GM12891 (cell line): ENCODE results near the gene TRPV6.

Experiments
- PAX5 ChIP-seq: IDR thresholded peaks from 2 replicates; pipeline ENCODE4 v1.6.1; 2011; ENCODE audit warnings: low read length, moderate library complexity, mild to moderate bottlenecking; ENCODE audit not compliant: insufficient read depth, severe bottlenecking
- POLR2A ChIP-seq: IDR thresholded peaks from 2 replicates; pipeline ENCODE4 v1.6.1; 2011; ENCODE audit warnings: low read depth, low read length, control low read depth
- POLR2AphosphoS5 ChIP-seq: IDR thresholded peaks from 2 replicates; pipeline ENCODE4 v1.6.1; 2011; ENCODE audit warnings: low read depth, low read length, control low read depth
- POU2F2 ChIP-seq: IDR thresholded peaks from 2 replicates; pipeline ENCODE4 v1.6.1; 2011; ENCODE audit warnings: low read depth, mild to moderate bottlenecking, control low read depth, low read length, moderate library complexity
- SPI1 ChIP-seq: IDR thresholded peaks from 2 replicates; pipeline ENCODE4 v1.6.1; 2011; ENCODE audit warnings: low read depth, low read length, control low read depth
- TAF1 ChIP-seq: IDR thresholded peaks from 2 replicates; pipeline ENCODE4 v1.6.1; 2011; ENCODE audit warnings: low read depth, low read length, control low read depth

DNA sequence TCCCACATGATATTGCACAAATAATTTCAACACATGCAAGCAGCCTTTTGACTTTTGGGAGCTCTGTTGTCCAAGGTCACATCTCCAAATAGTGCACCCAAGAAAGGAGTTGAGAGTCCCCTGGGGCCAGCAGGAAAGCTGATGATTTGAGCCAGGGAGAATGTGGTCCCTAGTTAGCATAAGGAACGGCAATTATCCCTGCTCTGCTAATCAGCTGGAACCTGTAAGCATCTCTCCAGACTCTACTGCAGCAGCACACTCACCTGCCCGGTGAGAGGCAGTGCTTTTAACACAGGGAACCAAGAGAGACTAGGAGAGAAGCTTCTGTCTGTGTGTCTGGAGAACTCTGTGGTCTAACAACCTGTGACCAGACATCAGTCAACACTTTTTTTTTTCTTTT is 31.0 kb upstream of the TRPV6 start:
- no peak for TF ChIP-seq POLR2A
- no peak for TF ChIP-seq POLR2AphosphoS5
- no peak for TF ChIP-seq TAF1
- TF ChIP-seq POU2F2 = no peak
- no peak for TF ChIP-seq SPI1
- no peak for TF ChIP-seq PAX5
